H1 (cell line): ENCODE results near the gene CAMTA1. TPM values are rescaled to one million over a fixed set of nuclear protein-coding genes. Genes with fewer than 3 reads are reported as not detected.

Experiments used
- KDM4A ChIP-seq: IDR thresholded peaks from one replicate; pipeline ENCODE4 v1.7.1; 2012; ENCODE audit warnings: low read depth, mild to moderate bottlenecking, moderate library complexity, low read length, inconsistent platforms; ENCODE audit not compliant: severe bottlenecking
- SIN3A ChIP-seq, 2 experiments: IDR thresholded peaks in 1 of 2; conservative IDR thresholded peaks in 1 of 2; 2 replicates each; pipeline ENCODE4 v1.6.1; 2011 to 2012; ENCODE audit warnings: low read length in 2 of 2, improper control_type of control experiment in 1 of 2, low read depth in 1 of 2, mild to moderate bottlenecking in 1 of 2
- polyA plus RNA-seq, 7 experiments: library from polyadenylated mRNA; depleted of rRNA in 3 of 7; stranded (reverse) in 5 of 7; unstranded in 2 of 7; fragments of >200 nt in 5 of 7; fragments of 200-250 nt in 2 of 7; gene quantifications; 1 replicate in 5 of 7; 2 replicates in 1 of 7; 4 replicates in 1 of 7; pipeline versions ENCODE4 v1.2.1 to v1.2.3, GENCODE V29; 2011 to 2013; ENCODE audit warnings: missing spikeins in 2 of 7, mixed read lengths in 2 of 7
- total RNA-seq: library from RNA; stranded (reverse); fragmentation: NEBNext Ultra II Directional; extraction: Animal tissue kit (Norgen Biotek cat#: 25700); gene quantifications from 2 replicates; pipeline ENCODE4 v1.2.1, GENCODE V29; 2021

Gene CAMTA1
- total and polyA plus RNA-seq, 2 of the 8 experiments (the other 6 are each of a cell fraction or from before 2014, with no cell fraction given), result 65.0 to 119 TPM

DNA sequence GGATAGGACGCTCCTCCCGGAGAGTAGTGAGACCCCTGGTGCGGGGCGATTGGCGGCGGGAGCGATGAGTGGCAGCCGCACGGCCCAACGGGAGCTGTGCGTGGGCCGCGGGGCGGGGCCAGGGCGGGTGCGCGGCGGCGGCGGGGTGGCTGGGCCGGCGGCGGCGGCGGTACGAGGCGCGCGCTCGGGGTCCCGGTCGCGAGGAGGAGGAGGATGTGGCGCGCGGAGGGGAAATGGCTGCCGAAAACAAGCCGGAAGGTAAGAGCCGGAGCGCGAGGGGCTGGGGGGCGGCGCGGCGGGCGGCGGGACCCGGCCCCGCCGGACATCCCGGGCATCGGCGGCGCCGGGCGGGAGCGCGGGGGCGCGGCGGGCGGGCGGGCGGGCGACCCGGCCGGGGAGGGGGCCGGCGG lies at the start of gene CAMTA1 (continued):
- TF ChIP-seq SIN3A (conservative IDR thresholded peaks at IDR 0.05 in 1 of 2, IDR thresholded peaks at IDR 0.05 in 1 of 2; ENCODE audit: low read depth in 1 of 2, low read length in 2 of 2), result no peak
- TF ChIP-seq KDM4A, result no peak
